GM10847 (cell line): ENCODE data around the gene AURKAIP1.

Experiments used
- POLR2A ChIP-seq: IDR thresholded peaks from 2 replicates; pipeline ENCODE4 v1.6.1; 2011; ENCODE audit not compliant: insufficient read length; ENCODE audit errors: extremely low read depth

Gene AURKAIP1

DNA sequence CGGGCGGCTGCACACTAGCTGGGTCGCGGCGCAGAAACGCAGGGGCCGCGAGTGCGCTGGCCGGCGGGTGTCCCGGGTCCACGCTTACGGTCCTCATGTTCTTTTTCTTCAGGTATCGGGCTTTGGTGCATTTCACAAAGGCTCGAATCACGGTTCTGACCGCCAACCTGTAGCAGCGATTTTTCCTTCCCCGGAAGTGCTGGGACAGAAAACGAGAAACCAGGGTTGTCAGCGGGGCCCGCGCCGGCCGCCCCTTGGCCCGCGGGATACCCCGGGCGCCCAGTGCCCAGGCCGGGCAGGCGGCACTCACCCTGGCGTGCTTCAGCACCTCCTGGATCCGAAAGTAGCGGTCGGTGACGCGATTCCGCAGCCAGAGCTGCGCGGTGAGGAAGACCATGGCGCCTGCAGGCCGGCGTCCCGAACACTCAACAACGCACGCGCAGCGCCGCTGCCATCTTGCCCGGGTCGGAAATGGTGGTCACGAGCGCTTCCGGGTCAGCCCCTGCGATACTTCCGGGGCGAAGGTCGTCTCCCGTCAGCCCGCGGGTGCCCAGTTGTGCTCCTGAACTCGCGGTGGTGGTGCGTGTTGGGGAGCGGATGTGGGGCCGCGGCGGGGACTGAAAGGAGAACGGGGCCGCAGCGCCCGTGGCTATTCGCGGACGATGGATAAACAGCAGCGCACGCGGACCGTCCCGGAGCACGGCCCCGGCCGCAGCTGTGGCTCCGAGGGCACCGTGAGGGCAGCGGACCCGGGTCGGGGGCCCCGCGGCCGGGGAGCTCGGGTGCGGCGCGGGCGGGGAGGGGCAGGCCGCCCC, 32.0 kb upstream of the AURKAIP1 start, which contains the start of gene MRPL20:
MRPL20 (minus strand) TSS at position 473 of the 815 bp plus-strand sequence; CDS start at position 397, 76 bp downstream.
- TF ChIP-seq POLR2A, result peak; percentile 92

GRCh38 chr1:1406101-1406820, 31.3 kb upstream of the AURKAIP1 start:
- TF ChIP-seq POLR2A, result no peak

GRCh38 chr1:1403653-1404052, 28.6 kb upstream of the AURKAIP1 start:
- TF ChIP-seq POLR2A, result no peak

DNA sequence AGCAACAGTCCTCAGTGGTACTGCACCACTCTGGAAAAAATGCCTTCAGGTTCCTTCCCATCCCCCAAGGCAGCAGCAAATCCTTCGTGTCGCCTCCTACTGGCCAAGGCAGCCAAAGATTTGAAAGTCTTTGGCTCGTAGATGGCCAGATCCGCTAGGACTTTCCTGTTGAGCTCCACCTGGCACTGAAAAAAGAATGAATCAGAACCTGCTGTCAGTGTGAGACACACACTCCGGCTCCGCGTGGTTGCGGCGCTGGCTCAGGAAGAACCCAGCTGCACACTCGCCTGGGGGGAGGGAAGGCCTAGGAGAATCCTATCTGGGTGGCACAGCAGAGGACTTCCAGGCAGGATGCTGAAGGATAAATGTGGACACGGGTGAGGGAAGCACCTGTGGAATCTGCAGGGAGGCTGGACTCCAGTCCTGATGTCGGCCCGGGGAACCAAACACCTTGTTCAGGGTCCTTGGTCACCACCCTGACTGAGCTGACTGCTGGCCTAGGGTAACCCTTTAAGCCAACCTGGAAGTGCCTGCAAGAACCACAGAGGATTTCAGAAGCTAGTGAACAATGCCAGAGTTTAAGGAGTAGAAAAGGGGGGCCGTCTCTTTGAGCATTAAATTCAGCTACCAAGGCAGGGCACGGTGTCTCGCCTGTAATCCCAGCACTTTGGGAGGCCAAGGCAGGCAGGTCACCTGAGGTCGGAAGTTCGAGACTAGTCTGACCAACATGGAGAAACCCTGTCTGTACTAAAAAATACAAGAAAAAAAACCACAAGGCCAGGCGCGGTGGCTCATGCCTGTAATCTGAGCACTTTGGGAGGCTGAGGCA, 27.3 kb upstream of the AURKAIP1 start:
- TF ChIP-seq POLR2A, result no peak

GRCh38 chr1:1401457-1402010, 26.5 kb upstream of the AURKAIP1 start:
- no peak for TF ChIP-seq POLR2A

- no peak for TF ChIP-seq POLR2A
These were observed 25.8 kb upstream of the AURKAIP1 start for GRCh38 chr1:1400576-1401456.

DNA sequence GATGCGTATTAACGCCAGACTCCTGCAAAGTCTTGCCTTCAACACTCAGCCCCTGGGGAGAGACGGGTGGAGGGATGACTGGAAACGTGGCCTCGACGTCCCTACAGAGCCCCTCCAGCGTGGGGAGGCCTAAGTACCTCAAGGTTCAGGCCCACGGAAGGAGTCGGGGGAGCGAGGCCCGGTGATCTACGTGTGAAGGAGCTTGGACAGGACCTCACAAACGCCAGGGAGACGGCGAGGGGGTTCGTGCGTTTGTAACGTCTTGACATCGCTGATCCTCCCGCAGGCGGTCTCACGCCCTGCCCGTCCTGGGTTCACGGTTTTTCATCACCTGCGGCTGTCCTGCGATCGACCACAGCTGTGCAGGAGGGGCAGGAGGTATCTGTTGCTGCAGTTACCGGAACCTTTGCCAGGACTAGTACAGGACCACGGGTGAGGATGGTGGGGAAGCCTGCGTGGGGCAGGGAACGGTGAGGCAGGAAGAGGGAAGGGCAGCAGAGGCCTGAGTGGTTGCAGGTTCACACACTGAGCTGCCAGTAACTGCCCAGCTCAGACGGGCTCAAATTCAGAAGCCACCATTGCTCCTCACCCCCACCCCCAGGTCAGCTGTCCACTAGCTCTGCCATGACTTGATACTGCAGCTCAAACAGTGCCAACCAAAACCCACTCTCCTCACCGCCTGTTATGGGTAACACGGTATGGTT, 25.0 kb upstream of the AURKAIP1 start:
- TF ChIP-seq POLR2A, result no peak

GRCh38 chr1:1399187-1399871, 24.3 kb upstream of the AURKAIP1 start, which contains the start of gene CCNL2:
TSS of gene CCNL2 (minus strand) at chr1:1399335. CDS start at chr1:1399306, 29 bp downstream.
- TF ChIP-seq POLR2A, result peak; percentile 87

DNA sequence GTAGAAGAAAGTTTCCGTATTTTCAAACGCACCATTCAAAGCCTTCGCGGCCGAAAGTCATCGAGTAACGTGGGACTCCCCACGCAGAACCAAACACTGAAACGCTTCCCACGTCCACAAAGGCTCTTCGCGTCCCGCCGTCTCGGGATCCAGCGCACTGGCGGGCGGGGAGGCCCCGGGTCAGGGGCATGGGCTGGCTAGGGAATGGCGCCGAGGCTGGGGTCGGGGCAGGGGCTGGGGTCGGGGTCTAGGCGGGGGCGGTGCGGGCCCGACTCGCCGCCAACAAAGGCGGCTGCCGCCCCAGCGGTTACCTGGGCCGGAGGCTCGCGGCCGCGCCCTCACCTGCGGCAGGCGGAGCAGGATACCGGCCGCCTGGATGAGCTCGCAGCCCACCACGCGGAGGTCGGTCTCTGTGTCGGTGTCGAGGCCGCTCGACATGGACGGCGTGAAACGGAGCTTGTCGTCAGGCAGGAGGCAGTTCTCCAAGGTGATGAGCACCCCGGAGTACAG, 23.7 kb upstream of the AURKAIP1 start:
- no peak for TF ChIP-seq POLR2A

GRCh38 chr1:1397839-1398523, 23.0 kb upstream of the AURKAIP1 start:
- TF ChIP-seq POLR2A, result no peak

GRCh38 chr1:1395166-1395565, 20.2 kb upstream of the AURKAIP1 start:
- TF ChIP-seq POLR2A, result no peak

GRCh38 chr1:1394116-1394515, 19.1 kb upstream of the AURKAIP1 start:
- TF ChIP-seq POLR2A, result no peak

DNA sequence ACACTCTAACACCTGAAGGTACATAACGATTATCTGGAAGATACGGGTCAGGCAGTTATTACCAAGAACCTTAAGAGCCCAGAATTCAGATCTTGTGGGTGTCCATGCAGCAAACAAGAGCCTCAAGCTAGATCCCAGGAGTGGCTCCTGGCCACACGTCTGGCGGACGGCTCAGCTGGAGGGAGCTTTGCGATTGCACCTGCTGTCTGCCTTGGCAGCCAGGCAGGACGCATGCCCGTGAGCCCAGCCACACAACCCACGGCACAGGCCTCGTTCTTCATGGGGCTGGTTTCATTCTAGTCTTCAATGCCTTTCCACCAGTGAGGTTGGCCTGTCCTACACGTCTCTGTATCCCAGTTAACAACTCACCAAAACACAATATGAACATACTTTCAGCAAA, 18.4 kb upstream of the AURKAIP1 start:
- TF ChIP-seq POLR2A, result no peak
